Panc1 (cell line): ENCODE data around the gene MPPED2. TPM values are rescaled to one million over a fixed set of nuclear protein-coding genes. Genes with fewer than 3 reads are reported as not detected.

ENCODE experiments used
- ATAC-seq: fragments of 200-7000 bp; cut with Tn5 transposase; 2 replicates; pipeline ENCODE4 v1.9.1; 2020; ENCODE audit warnings: mild to moderate bottlenecking, moderate library complexity
- BruUV-seq: library from RNA; stranded (reverse); fragments of 400-500 nt; replicated peaks from 2 replicates; lab custom pipeline; 2021; lab: Mats Ljungman, UMichigan
- CTCF ChIA-PET: fragments of 300-600 bp; sonication (Branson Sonifier 250); formaldehyde crosslinking; loops from one replicate; lab custom pipeline; 2022; ENCODE audit warnings: antibody characterized with exemption; lab: Charles Lee
- POLR2A ChIA-PET: fragments of 300-600 bp; sonication (Branson Sonifier 250); formaldehyde crosslinking; loops from one replicate; lab custom pipeline; 2022; ENCODE audit warnings: antibody characterized with exemption; lab: Charles Lee
- DNase-seq: peaks from one replicate; pipeline ENCODE4 v3.0.0-alpha.2; 2010; ENCODE audit warnings: low read depth, low spot score
- H3K27ac ChIP-seq: 2 replicates; pipeline ENCODE4 v1.5.1; 2011; ENCODE audit warnings: mild to moderate bottlenecking, low read length, inconsistent platforms
- H3K27me3 ChIP-seq: fragments of 200-500 bp; sonication (Bioruptor generic); 2 replicates; pipeline ENCODE4 v1.6.0; 2014; ENCODE audit warnings: low read length, inconsistent platforms; ENCODE audit not compliant: control insufficient read depth, insufficient read depth
- H3K36me3 ChIP-seq: fragments of 200-500 bp; sonication (Bioruptor generic); 2 replicates; pipeline ENCODE4 v1.5.1; 2014; ENCODE audit warnings: inconsistent platforms, mild to moderate bottlenecking, low read length, moderate library complexity; ENCODE audit not compliant: control insufficient read depth, insufficient read depth
- H3K4me1 ChIP-seq: 2 replicates; pipeline ENCODE4 v1.5.1; 2011; ENCODE audit warnings: inconsistent platforms, mild to moderate bottlenecking, low read length, moderate library complexity; ENCODE audit not compliant: control insufficient read depth, insufficient read depth
- H3K4me3 ChIP-seq, 2 experiments: 2 replicates each; pipeline ENCODE4 v1.5.1; 2011 to 2012; ENCODE audit warnings: low read depth in 2 of 2, low read length in 2 of 2, mild to moderate bottlenecking in 2 of 2, inconsistent platforms in 1 of 2, moderate library complexity in 1 of 2
- H3K9me3 ChIP-seq: fragments of 200-500 bp; sonication (Bioruptor generic); 2 replicates; pipeline ENCODE4 v1.5.1; 2014; ENCODE audit warnings: low read depth, mild to moderate bottlenecking, inconsistent platforms, low read length, moderate library complexity; ENCODE audit not compliant: control insufficient read depth, insufficient read depth
- POLR2AphosphoS5 ChIP-seq: IDR thresholded peaks from 2 replicates; pipeline ENCODE4 v1.6.1; 2012; ENCODE audit warnings: mild to moderate bottlenecking, low read depth, low read length, moderate library complexity
- SIN3A ChIP-seq: IDR thresholded peaks from 2 replicates; pipeline ENCODE4 v1.6.1; 2012; ENCODE audit warnings: low read depth, mild to moderate bottlenecking, low read length, moderate library complexity, borderline replicate concordance; ENCODE audit not compliant: insufficient read depth
- TCF7L2 ChIP-seq: IDR thresholded peaks from 2 replicates; pipeline ENCODE4 v1.6.1; 2011; ENCODE audit warnings: mild to moderate bottlenecking, low read depth, low read length, inconsistent platforms
- in situ Hi-C: cut with HindIII; loops from 2 replicates; pipeline ENCODE4 v1.10.0; 2016; ENCODE audit warnings: low sequenced_read_pairs, low pct_unique_long_range_greater_than_20kb
- intact Hi-C: fragments of 100-400 bp; cut with micrococcal nuclease; formaldehyde crosslinking; loops from one replicate; pipeline ENCODE4 v1.10.0; 2022; ENCODE audit not compliant: unreplicated experiment
- total RNA-seq: library from RNA; stranded (reverse); gene quantifications from one replicate; pipeline ENCODE4 v1.2.1, GENCODE V29; 2021; ENCODE audit not compliant: unreplicated experiment
- TF ChIP-seq, protein P1 (sequence below): fragments of 450-650 bp; IDR thresholded peaks from 2 replicates; pipeline ENCODE4 v1.5.1; 2017; ENCODE audit warnings: mild to moderate bottlenecking
- TF ChIP-seq, protein P2 (sequence below), 2 experiments: IDR thresholded peaks; 2 replicates each; pipeline ENCODE4 v1.6.1; 2011 to 2012; ENCODE audit warnings: low read depth in 2 of 2, control low read depth in 1 of 2, low read length in 1 of 2, mild to moderate bottlenecking in 1 of 2, moderate library complexity in 1 of 2; ENCODE audit not compliant: insufficient read depth in 1 of 2

MPPED2 gene
- total RNA-seq, 1 experiment from 2014 or later: not detected

DNA sequence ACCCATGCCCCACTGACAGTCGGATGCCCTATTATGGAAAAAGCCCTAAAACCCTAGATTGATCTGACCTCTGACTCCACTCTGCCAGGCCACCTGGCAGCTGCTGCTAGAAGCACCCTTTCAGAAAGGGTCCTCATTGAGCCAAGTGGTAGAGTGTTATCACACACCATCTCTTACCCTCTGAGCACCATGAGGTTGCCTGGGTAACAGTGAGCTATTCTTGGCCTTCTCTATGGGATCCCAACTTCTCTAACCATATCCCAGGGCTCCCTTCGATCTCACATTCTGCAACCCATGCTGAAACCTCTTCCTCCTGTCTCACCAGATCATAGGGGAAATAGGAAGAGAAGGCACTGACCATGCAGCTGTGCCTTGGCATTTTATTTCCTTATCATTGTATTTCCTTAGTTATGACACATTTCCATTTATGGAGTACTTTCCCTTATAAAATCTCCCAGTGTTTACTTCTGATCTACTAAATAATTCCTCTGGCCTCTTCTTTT, 52.7 kb downstream of the MPPED2 start:
- TF ChIP-seq, protein P1, sequence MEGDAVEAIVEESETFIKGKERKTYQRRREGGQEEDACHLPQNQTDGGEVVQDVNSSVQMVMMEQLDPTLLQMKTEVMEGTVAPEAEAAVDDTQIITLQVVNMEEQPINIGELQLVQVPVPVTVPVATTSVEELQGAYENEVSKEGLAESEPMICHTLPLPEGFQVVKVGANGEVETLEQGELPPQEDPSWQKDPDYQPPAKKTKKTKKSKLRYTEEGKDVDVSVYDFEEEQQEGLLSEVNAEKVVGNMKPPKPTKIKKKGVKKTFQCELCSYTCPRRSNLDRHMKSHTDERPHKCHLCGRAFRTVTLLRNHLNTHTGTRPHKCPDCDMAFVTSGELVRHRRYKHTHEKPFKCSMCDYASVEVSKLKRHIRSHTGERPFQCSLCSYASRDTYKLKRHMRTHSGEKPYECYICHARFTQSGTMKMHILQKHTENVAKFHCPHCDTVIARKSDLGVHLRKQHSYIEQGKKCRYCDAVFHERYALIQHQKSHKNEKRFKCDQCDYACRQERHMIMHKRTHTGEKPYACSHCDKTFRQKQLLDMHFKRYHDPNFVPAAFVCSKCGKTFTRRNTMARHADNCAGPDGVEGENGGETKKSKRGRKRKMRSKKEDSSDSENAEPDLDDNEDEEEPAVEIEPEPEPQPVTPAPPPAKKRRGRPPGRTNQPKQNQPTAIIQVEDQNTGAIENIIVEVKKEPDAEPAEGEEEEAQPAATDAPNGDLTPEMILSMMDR: no peak
- TF ChIP-seq, protein P2, sequence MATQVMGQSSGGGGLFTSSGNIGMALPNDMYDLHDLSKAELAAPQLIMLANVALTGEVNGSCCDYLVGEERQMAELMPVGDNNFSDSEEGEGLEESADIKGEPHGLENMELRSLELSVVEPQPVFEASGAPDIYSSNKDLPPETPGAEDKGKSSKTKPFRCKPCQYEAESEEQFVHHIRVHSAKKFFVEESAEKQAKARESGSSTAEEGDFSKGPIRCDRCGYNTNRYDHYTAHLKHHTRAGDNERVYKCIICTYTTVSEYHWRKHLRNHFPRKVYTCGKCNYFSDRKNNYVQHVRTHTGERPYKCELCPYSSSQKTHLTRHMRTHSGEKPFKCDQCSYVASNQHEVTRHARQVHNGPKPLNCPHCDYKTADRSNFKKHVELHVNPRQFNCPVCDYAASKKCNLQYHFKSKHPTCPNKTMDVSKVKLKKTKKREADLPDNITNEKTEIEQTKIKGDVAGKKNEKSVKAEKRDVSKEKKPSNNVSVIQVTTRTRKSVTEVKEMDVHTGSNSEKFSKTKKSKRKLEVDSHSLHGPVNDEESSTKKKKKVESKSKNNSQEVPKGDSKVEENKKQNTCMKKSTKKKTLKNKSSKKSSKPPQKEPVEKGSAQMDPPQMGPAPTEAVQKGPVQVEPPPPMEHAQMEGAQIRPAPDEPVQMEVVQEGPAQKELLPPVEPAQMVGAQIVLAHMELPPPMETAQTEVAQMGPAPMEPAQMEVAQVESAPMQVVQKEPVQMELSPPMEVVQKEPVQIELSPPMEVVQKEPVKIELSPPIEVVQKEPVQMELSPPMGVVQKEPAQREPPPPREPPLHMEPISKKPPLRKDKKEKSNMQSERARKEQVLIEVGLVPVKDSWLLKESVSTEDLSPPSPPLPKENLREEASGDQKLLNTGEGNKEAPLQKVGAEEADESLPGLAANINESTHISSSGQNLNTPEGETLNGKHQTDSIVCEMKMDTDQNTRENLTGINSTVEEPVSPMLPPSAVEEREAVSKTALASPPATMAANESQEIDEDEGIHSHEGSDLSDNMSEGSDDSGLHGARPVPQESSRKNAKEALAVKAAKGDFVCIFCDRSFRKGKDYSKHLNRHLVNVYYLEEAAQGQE (IDR thresholded peaks at IDR 0.05; ENCODE audit: insufficient read depth in 1 of 2, low read depth in 2 of 2, low read length in 1 of 2): no peak
- POLR2A ChIA-PET: no interaction called here
- in situ Hi-C loops (no loop called here), intact Hi-C loops (no loop called here)
- Histone ChIP-seq H3K4me3 (no peak overlapping the region), H3K27ac (no peak overlapping the region), H3K27me3 (no peaks in the 10 kb centered on the region; the same call in 1 of the 2 replicates), H3K4me1 (no peaks in the 10 kb centered on the region), H3K9me3 (no peaks in the 10 kb centered on the region), H3K36me3 (no peaks in the 10 kb centered on the region)
- BruUV-seq: no TSS peak
- ATAC-seq (no peak), DNase-seq (no peak)
- CTCF ChIA-PET: no interaction called here

DNA sequence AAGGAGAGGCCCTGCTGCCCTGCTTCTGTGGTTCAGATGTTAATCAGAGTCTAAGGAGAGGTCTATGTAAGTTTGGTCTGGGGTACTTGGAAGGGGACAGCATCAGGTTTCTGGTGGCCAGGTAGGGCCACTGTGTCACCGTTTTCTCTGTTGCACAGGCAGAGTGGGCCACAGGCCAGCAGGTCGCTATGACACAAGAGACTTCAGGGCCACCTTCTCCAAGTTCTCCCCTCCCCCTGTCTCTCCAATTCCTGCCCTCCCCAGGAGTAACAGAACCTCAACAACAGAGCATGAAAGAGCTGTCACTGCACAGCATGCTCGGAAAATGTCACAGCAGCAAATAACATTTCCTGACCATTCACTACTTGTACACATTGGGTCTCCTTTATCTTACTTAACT, 58.6 kb downstream of the MPPED2 start:
- H3K9me3 ChIP-seq: no peaks in the 10 kb centered on the region
- intact Hi-C loops (no loop called here), in situ Hi-C loops (no loop called here)
- ChIA-PET POLR2A (no interaction called here), CTCF (no interaction called here)
- no peaks in the 10 kb centered on the region for H3K4me1 ChIP-seq
- TF ChIP-seq, protein P2 (IDR thresholded peaks at IDR 0.05; ENCODE audit: insufficient read depth in 1 of 2, low read depth in 2 of 2, low read length in 1 of 2): no peak
- TF ChIP-seq, protein P1: no peak
- TF ChIP-seq TCF7L2: no peak
- TF ChIP-seq POLR2AphosphoS5: no peak
- no peak for TF ChIP-seq SIN3A
- H3K27ac ChIP-seq: no peak overlapping the region
- no peaks in the 10 kb centered on the region for H3K36me3 ChIP-seq
- DNase-seq (no peak), ATAC-seq (no peak)
- BruUV-seq: no TSS peak
- H3K4me3 ChIP-seq: no peak overlapping the region
- H3K27me3 ChIP-seq: no peaks in the 10 kb centered on the region
